GM12874 (cell line): ENCODE results near the gene LAMB1.

Experiments
- TF ChIP-seq, protein P1 (sequence below): IDR thresholded peaks from 2 replicates; pipeline ENCODE4 v1.5.1; 2011; ENCODE audit warnings: low read depth, mild to moderate bottlenecking, control low read depth, low read length, moderate library complexity; ENCODE audit not compliant: insufficient read depth

LAMB1 gene

GRCh38 chr7:108044345-108044744 lies 41.4 kb upstream of the LAMB1 start:
- TF ChIP-seq, protein P1, sequence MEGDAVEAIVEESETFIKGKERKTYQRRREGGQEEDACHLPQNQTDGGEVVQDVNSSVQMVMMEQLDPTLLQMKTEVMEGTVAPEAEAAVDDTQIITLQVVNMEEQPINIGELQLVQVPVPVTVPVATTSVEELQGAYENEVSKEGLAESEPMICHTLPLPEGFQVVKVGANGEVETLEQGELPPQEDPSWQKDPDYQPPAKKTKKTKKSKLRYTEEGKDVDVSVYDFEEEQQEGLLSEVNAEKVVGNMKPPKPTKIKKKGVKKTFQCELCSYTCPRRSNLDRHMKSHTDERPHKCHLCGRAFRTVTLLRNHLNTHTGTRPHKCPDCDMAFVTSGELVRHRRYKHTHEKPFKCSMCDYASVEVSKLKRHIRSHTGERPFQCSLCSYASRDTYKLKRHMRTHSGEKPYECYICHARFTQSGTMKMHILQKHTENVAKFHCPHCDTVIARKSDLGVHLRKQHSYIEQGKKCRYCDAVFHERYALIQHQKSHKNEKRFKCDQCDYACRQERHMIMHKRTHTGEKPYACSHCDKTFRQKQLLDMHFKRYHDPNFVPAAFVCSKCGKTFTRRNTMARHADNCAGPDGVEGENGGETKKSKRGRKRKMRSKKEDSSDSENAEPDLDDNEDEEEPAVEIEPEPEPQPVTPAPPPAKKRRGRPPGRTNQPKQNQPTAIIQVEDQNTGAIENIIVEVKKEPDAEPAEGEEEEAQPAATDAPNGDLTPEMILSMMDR = no peak

GRCh38 chr7:108038986-108039385 lies 36.0 kb upstream of the LAMB1 start:
- TF ChIP-seq, protein P1 = no peak

GRCh38 chr7:108037741-108038140 lies 34.8 kb upstream of the LAMB1 start:
- TF ChIP-seq, protein P1 = no peak

GRCh38 chr7:108037140-108037539 lies 34.2 kb upstream of the LAMB1 start:
- TF ChIP-seq, protein P1 = no peak

DNA sequence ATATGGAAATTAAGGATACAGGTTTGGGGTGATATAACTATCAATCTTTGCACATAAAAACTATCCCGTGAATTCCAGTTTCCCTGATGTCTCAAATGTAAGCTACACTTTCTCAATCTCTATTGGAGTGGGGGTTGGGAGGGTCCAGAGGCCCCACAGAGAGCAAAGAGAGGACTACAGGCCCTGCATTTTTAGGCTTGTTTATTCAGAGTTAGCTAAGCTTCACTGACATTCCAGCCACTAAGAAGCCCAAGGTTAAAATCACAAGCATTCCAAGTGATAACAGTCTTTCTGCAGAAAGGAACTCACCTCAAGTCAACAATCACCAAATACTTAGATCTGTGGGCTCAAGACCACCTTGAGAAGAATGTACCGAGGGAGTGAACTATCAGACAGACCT lies 31.6 kb upstream of the LAMB1 start:
- TF ChIP-seq, protein P1 = no peak

GRCh38 chr7:108033776-108034497 lies 31.0 kb upstream of the LAMB1 start:
- TF ChIP-seq, protein P1 = no peak

GRCh38 chr7:108030516-108030915 lies 27.6 kb upstream of the LAMB1 start:
- TF ChIP-seq, protein P1 = no peak
